Measurements from ENCODE around the gene RASGEF1C. TPM values are rescaled to one million over a fixed set of nuclear protein-coding genes. Genes with fewer than 3 reads are reported as not detected.

RASGEF1C gene
- total and polyA plus RNA-seq, 2 of the 13 experiments (the other 11 are each of a cell fraction or from before 2014, with no cell fraction given) = not detected

GRCh38 chr5:180071531-180072255 lies 137.3 kb downstream of the RASGEF1C start, which contains the start of gene RNF130 (continued):
- TF ChIP-seq SMYD3 (CRISPR knock-in tag; IDR thresholded peaks at IDR 0.05) = peak; percentile 98
- peak; percentile 99 for TF ChIP-seq ZNF766 (CRISPR knock-in tag; IDR thresholded peaks at IDR 0.05; ENCODE audit: borderline replicate concordance)
- TF ChIP-seq SMAD9 (CRISPR knock-in tag; IDR thresholded peaks at IDR 0.05) = peak; percentile 98; the same call in 1 of the 2 replicates
- peak; percentile 99 for TF ChIP-seq ZNF883 (CRISPR knock-in tag; IDR thresholded peaks at IDR 0.05; ENCODE audit: not compliant biosample characterization)
- TF ChIP-seq KLF6 (CRISPR knock-in tag; IDR thresholded peaks at IDR 0.05) = peak; percentile 93; the same call in 1 of the 2 replicates
- TF ChIP-seq ZNF780A (CRISPR knock-in tag; IDR thresholded peaks at IDR 0.05) = no peak; the same call in 1 of the 2 replicates
- peak; percentile 98 for TF ChIP-seq ETS1 (CRISPR knock-in tag; IDR thresholded peaks at IDR 0.05)
- peak; percentile 75; the same call in 1 of the 2 replicates for TF ChIP-seq NCOA2 (CRISPR knock-in tag; IDR thresholded peaks at IDR 0.05)
- peak; percentile 82; the same call in 1 of the 2 replicates for TF ChIP-seq HOXA7 (CRISPR knock-in tag; IDR thresholded peaks at IDR 0.05)
- TF ChIP-seq PPARG (CRISPR knock-in tag; conservative IDR thresholded peaks at IDR 0.05) = peak; percentile 82
- no peak for TF ChIP-seq SMAD1 (CRISPR knock-in tag; IDR thresholded peaks at IDR 0.05; ENCODE audit: borderline replicate concordance, low read depth)
- TF ChIP-seq HOXA9 (CRISPR knock-in tag; IDR thresholded peaks at IDR 0.05; ENCODE audit: borderline replicate concordance) = peak; percentile 93
- TF ChIP-seq GPN1 (CRISPR knock-in tag; IDR thresholded peaks at IDR 0.05; ENCODE audit: borderline replicate concordance) = 0 out of 2 replicates have a peak, but pooled peaks have one; percentile 47
- no peak for TF ChIP-seq FLYWCH1 (CRISPR knock-in tag; IDR thresholded peaks at IDR 0.05)
- TF ChIP-seq AFF4 (CRISPR knock-in tag; IDR thresholded peaks at IDR 0.05) = no peak
- peak; percentile 43; the same call in 1 of the 2 replicates for TF ChIP-seq NFYB (CRISPR knock-in tag; IDR thresholded peaks at IDR 0.05)
- TF ChIP-seq ZBED4 (CRISPR knock-in tag; IDR thresholded peaks at IDR 0.05; ENCODE audit: borderline replicate concordance) = peak; percentile 96
